Stimulated activated naive CD8-positive, alpha-beta T cell treated with anti-CD3 and anti-CD28 coated beads, Interleukin-15, Interleukin-2, amounts not matched to agents 100 U/mL and 50 U/mL, for 24 hours (primary cell): ENCODE results near the gene SYTL3.

Source experiments
- ATAC-seq: fragments of 150-1000 bp; cut with Tn5 transposase; one replicate; pipeline ENCODE4 v1.10.0; 2021
- DNase-seq: peaks from one replicate; pipeline ENCODE4 v3.0.0; 2021

SYTL3 gene

GRCh38 chr6:158793432-158793831 lies 143.6 kb downstream of the SYTL3 start:
- DNase-seq (no peak), ATAC-seq (peak; percentile 72)

DNA sequence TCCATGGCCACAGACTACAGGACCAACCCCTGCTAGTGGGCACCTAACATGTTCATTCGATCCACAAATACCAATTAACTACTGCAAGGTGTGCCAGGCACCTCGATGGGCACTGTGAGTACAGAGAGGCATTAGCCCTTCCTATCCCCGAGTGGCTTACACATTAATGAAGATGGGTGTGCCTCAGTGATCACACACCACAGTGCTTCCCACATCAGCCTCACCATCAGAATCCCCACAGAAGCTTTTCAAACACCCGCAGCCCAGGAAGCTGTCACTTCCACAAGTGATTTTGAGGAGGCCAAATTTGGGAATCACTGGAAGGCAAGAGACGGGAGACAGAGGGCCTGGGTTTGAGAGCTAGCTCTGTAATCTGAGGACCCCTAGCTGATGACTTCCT lies 145.7 kb downstream of the SYTL3 start:
- no peak for ATAC-seq
- no peak for DNase-seq

- ATAC-seq: no peak
- DNase-seq: no peak
Observed at GRCh38 chr6:158796353-158796752, 146.5 kb downstream of the SYTL3 start.

DNA sequence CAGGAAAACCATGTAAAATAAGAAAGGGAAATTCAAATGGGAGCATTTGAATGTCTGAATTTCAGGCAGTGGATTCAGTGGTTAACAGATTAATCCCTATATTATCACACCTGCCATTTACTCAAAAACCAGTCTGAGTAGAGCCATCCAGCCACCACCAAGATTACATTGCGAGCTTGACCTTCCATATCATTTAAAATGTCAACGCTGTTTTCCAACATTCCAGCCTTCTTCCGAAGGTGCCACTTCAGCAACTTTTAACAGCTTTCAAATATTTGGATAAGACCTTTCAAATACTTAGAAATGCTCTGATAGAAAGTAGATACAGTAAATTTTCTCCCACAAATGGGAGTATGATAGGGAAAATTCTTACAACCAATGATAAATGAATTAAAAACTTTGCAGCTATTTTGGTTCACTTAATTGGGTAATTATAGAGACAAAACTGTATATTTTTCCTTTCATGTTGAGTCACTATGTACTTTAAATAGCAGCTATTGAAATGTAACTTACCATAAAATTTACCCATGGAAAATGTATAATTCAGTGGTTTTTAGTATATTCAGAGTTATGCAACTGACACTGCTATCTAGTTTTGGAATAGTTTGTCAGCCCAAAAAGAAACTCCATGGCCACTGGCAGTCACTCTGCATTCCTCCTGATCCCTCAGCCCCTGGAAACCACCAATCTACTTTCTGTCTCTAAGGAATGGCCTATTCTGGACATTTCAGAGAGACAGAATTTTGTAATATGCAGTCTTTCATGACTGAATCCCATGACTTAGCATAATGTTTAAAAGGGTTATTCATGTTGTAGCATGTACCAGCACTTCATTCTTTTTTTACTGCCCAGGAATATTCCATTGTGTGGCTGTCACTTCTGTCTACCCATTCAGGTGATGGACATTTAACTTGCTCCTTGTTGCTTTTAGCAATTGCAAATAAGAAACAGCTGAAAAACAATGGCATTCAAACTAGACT lies 147.8 kb downstream of the SYTL3 start:
- DNase-seq (no peak), ATAC-seq (no peak)

- DNase-seq (no peak), ATAC-seq (no peak)
Observed at GRCh38 chr6:158798311-158798710, 148.5 kb downstream of the SYTL3 start.

DNA sequence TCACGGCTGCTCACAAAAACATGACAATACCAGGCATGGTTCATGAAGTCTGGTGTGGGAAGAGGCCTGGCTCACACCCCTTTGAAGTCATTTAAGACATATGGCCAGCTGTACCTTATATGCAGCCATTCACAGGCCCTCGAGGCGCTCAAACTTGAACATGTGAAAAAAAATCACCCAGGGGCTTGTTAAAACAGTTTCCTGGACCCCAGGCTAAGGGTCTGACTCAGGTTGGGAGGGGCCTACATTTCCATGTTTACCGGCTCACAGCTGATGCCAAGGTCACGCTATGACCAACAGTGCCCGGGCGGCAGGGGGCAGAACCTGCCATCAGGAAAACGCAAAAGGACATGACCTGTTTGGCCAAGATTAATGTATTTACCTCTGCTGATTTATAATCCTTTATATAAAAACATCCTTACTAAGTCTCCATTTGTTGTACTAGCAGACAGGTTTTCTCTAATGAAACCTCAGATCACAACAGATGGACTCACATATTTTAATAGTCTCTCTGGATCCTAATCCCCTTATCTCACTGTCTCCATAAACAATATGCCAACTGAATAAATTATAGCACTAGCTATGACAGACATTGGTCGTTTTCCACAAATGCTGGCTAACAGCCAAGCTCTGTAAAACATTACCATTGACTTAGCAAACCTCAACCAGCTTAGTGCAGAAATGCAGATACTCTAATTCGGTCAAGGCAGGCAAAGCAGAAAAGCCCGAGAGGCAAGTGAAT lies 149.4 kb downstream of the SYTL3 start:
- no peak for ATAC-seq
- DNase-seq: no peak

DNA sequence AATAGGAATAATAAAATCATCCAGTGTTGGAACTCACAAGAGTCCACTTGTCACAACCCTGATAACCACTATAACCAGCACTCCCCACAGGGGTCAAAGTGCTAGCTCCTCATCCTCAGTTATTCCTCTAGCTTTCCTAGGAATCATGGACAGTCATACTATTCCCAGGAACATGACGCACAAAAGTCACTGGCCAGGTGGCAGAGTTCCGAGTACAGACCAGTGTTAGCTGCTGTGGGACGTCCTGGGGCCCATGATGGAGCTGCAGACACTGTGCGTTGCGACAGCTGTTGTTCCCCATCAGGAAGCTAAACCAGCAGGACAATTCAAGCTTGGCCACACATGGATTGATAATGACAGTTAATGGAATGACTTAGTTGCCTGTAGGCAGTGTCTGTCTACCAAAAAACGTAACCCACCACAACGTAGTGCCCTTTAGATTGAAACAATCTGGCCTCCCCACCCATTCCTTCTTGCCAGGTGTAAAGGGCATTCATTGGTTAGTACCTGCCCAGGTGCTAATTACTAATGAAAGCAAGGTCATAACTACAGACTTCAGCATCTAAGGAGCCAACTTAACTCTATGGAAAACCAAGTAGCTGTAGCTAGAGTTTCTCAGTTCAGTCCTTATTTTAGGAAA lies 151.9 kb downstream of the SYTL3 start:
- ATAC-seq: no peak
- no peak for DNase-seq

GRCh38 chr6:158803733-158804143 lies 153.9 kb downstream of the SYTL3 start:
- peak; percentile 57 for ATAC-seq
- DNase-seq: no peak

DNA sequence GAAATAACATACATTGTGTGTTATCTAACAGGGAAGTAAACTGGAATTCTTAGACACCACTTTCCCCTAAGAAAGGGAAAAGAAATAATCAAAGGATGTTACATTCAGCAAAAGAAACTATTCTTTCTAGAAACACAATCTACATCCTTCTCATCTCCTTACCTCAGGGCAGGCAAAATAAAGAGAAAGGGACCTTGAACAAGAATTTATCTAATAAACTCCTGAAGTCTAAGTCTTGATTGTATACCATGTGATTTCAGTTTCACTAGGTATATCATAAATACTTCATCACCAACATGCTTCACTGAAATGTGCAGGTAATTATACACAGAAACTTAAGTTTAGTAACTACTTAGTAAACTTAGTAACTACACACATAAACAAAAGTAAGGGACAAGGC lies 154.4 kb downstream of the SYTL3 start:
- ATAC-seq: no peak
- DNase-seq: no peak

GRCh38 chr6:158805698-158806377 lies 156.0 kb downstream of the SYTL3 start:
- ATAC-seq (no peak), DNase-seq (no peak)

- no peak for ATAC-seq
- no peak for DNase-seq
Observed at GRCh38 chr6:158807515-158808441, 157.9 kb downstream of the SYTL3 start.

DNA sequence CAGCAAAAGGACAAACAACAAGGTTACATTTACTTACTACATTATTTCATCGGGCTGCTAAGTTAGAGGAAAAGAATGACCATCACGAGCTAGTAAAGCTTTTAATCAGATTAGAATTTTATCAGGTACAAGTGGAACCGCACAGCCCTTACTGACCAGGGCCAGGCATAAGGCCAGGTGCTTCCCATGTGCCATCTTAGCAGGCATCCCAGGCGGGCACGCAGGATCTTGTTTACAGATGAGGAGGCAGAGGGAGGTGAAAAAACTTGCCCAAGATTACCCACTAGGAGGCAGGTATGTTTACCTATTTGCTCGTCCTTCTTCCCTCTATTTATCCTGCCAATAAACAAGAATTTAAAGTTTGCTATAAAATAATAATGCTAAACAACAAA lies 158.6 kb downstream of the SYTL3 start:
- no peak for ATAC-seq
- no peak for DNase-seq

GRCh38 chr6:158808941-158809678 lies 159.3 kb downstream of the SYTL3 start:
- DNase-seq (no peak), ATAC-seq (peak; percentile 50)

GRCh38 chr6:158810155-158811095 lies 160.6 kb downstream of the SYTL3 start:
- no peak for ATAC-seq
- no peak for DNase-seq

GRCh38 chr6:158812611-158813010 lies 162.8 kb downstream of the SYTL3 start:
- DNase-seq (no peak), ATAC-seq (no peak)

- DNase-seq: no peak
- ATAC-seq: peak; percentile 17
Observed at GRCh38 chr6:158813032-158813431, 163.2 kb downstream of the SYTL3 start.
